ENCODE measurements around the gene TTLL10.

The TTLL10 gene

GRCh38 chr1:1238702-1239178, 65.1 kb downstream of the TTLL10 start:
- FAIRE-seq: no peak

GRCh38 chr1:1239227-1239613, 65.5 kb downstream of the TTLL10 start:
- no peak for FAIRE-seq

- no peak for FAIRE-seq
Measured at GRCh38 chr1:1239614-1240347, 66.1 kb downstream of the TTLL10 start.

GRCh38 chr1:1240348-1240732, 66.7 kb downstream of the TTLL10 start:
- FAIRE-seq: no peak

- no peak for FAIRE-seq
Measured at GRCh38 chr1:1240822-1241587, 67.3 kb downstream of the TTLL10 start.

- FAIRE-seq: no peak
Measured at GRCh38 chr1:1241588-1242219, 68.0 kb downstream of the TTLL10 start.

- FAIRE-seq: no peak
Measured at GRCh38 chr1:1242461-1243265, 69.0 kb downstream of the TTLL10 start.

- no peak for FAIRE-seq
Measured at GRCh38 chr1:1243266-1243660, 69.6 kb downstream of the TTLL10 start.

GRCh38 chr1:1243807-1244191, 70.1 kb downstream of the TTLL10 start:
- no peak for FAIRE-seq

GRCh38 chr1:1244192-1244811, 70.6 kb downstream of the TTLL10 start:
- no peak for FAIRE-seq

GRCh38 chr1:1245178-1245816, 71.6 kb downstream of the TTLL10 start:
- no peak for FAIRE-seq

- no peak for FAIRE-seq
Measured at GRCh38 chr1:1245817-1246576, 72.3 kb downstream of the TTLL10 start.

- FAIRE-seq: no peak
Measured at GRCh38 chr1:1246577-1247340, 73.1 kb downstream of the TTLL10 start, which contains the start of gene C1QTNF12. Gene C1QTNF12 (minus strand): TSS chr1:1246722. CDS start chr1:1246690, 32 bp downstream.

- no peak for FAIRE-seq
Measured at GRCh38 chr1:1247341-1247913, 73.7 kb downstream of the TTLL10 start.
